Stimulated activated CD4-positive, alpha-beta T cell treated with anti-CD3 and anti-CD28 coated beads, Interleukin-1b, Interleukin-23, amount 100 ng/mL, for 48 hours (primary cell): ENCODE measurements around the gene ALK.

Source experiments
- DNase-seq: peaks from one replicate; pipeline ENCODE4 v3.0.0-alpha.2; 2020

ALK gene

GRCh38 chr2:29433920-29434319 lies 487.5 kb downstream of the ALK start:
- DNase-seq, result no peak

- no peak for DNase-seq
Measured at GRCh38 chr2:29433128-29433527, 488.3 kb downstream of the ALK start.

DNA sequence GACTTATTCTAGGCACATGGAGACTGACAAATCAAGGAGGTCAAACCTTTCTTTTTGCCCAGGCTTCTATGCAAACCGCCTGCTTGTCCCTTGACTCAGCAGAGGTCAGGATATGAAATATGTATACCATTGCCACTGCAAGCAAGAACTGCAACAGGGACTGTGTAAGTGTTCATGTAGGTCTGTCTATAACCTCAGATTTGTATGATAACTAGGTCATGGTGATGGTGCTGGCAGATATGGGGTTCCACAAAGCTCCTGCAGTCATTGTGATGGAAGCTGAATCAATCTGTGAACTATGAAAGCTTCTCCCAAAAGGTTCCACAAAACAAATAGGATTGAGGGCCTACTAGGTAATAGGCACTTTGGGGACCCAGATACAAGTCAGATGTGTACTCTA lies 489.9 kb downstream of the ALK start:
- no peak for DNase-seq

DNA sequence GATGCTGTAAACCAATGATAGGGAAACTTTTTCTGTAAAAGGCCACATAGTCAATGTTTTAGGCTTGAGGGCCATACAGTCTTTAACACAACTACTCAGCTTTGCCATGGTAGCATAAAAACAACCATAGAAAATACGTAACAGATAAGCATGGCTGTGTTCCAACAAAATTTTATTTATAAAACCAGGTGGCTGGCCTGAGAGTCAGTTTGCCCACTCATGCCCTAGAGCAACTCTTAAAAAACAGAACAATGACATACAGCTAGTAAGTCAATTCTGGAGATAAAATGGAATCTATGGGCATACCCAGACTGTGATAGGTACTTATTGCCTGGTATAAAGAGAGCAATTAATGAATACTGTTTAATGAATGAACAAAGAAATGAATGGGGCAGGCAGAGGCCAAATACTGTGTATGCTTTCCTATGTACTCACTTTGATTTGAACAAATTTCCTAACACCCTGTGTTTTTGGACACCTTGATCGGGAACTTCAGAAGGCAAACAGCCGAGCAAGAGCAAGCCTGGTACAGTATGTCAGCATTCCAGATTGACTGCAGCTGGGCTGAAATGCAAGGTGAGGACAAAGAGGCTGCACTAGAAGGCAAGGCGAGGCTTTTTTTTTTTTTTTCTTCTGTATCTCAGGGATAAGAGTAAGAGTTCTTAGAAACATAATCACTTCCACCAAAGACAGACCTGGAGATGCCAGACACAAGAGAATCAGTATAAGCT lies 490.8 kb downstream of the ALK start:
- no peak for DNase-seq

- DNase-seq, result no peak
Measured at GRCh38 chr2:29426354-29426753, 495.0 kb downstream of the ALK start.

DNA sequence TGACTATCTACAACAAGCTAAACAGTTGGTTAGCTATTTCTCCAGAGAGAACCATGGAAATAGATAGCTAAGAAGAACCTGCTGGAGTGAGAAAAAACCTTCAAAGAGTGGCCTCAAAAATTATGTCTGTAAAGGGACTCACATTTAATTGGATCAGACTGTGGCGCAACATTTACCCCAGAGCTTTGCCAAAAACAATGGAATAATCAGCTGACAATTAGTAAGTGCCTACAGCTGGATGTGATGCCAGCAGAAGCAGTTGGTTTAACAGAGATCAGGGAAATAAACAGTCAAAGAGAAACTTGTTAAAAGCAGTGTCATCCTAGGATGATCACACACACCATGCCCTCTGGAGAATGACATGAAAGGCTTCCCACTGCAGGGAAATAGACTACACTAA lies 495.5 kb downstream of the ALK start:
- DNase-seq, result no peak

GRCh38 chr2:29423061-29423666 lies 498.2 kb downstream of the ALK start:
- no peak for DNase-seq

- no peak for DNase-seq
Measured at GRCh38 chr2:29420999-29421782, 500.2 kb downstream of the ALK start.

- DNase-seq, result no peak
Measured at GRCh38 chr2:29420464-29420863, 500.9 kb downstream of the ALK start.

GRCh38 chr2:29417630-29418029 lies 503.8 kb downstream of the ALK start:
- no peak for DNase-seq

GRCh38 chr2:29412197-29412925 lies 509.0 kb downstream of the ALK start:
- DNase-seq, result no peak

DNA sequence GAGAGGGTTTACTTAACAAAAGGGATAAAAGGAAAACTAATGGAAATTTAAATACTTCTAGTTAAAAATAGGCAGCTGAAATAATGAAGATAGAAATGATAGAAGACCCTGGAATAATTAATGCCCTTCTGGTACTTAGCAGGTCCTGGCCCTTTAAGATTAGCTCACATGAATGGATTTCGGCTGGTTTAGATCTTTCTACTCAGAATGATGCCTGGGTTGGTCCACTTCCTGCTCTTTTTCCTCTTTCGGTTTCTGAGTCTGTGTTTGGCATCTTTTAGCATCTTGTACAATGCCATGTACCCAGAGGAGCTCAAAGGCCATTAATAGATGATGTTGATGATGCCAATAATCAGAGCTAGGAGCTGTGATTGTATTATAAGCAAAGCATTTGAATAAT lies 515.7 kb downstream of the ALK start:
- DNase-seq, result no peak

DNA sequence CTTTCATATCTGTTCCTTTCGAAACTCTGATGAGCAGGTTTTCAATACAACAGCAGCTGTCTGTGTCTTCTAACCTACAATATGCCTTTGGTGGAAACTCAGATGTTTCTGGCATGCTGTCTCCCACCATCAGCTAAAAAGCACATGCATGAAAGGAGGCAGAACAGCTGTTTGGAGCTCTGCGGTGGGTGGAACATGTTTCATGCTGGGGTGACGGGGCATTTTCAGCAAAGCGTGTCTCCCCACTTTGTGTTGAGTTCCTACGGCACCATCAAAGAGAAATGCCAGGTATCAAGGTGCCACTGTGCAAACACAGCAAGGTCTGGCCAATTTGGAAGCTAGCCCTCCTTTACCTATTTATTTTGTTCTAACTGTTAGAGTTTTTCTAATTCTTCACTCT lies 516.1 kb downstream of the ALK start:
- DNase-seq, result no peak

DNA sequence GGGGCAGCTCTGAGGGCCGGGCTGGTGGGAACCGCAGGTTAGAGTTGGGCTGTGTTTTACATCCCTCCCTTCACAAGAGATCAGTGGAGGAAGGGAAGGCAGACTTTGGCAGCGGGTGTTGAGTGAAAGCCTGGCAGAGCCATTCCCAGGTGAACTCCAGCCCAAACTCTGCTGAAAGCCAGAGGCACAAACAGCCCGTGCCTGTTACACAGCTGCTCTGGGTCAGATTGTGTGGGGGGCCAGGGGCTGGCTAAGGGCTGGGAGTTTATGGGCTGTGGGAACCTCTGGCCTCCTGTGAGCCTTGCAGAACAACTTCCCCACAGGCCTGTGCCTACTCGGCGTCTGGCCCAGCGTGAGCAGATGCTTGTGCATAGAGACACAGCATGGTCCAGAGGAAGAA lies 519.4 kb downstream of the ALK start:
- no peak for DNase-seq

GRCh38 chr2:29400930-29401653 lies 520.3 kb downstream of the ALK start:
- DNase-seq, result no peak

DNA sequence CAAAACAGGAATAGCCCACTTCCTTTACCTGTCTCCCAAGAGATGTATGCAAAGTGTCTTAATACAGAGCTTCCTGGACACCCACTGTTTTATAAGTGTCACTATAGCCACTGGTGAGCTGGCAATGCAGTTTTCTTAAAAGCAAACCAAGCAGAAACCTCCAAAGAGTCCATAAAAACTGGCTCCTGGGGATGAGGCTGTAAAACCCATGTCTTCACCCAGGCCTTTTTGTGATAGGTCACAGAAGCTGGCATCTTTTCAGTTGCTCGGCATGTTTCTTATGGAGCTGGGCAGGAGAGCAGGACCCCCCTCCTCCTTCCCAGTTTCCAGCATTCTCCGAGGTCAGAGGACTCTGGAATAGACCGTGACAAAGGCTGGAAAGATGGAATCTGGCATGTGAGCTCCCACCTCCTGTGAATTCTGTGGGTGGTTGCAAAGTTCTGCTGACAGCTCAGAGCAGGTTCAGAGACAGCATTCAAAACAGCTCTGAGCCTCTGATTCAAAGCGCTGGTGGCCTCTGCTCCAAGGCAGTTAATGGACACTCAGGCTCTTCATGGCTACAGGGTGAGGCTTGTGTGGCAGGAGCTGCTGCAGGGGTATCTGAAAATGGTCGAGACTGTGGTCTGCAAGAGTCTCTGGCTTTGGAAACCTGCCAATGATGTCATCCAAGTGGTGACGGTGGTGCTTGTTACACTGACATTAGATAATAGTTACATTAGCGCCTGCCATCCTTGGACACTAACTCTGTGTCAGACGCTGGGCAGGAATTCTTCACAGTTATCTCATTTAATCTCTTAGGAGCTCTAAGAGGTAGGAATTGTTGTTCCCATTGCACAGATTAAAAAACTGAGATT lies 522.8 kb downstream of the ALK start:
- no peak for DNase-seq

DNA sequence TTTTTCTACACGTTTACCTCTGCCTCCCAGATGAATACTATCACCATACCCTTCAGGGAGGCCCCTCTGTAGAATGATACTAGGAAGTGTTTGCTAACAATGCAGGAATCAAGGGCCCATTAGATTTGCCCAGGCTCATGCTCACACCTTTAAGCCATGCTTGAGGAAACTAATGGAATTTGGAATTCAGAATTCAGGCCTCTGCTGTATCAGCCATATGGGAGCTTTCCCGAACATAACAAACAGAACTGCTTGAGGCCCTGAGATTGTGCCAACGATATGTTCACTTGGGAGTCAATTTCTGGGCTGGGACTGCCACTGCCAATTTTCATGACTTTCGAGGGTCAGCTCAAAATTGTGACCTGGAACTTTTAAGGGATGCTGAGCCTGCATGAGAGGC lies 523.7 kb downstream of the ALK start:
- no peak for DNase-seq

DNA sequence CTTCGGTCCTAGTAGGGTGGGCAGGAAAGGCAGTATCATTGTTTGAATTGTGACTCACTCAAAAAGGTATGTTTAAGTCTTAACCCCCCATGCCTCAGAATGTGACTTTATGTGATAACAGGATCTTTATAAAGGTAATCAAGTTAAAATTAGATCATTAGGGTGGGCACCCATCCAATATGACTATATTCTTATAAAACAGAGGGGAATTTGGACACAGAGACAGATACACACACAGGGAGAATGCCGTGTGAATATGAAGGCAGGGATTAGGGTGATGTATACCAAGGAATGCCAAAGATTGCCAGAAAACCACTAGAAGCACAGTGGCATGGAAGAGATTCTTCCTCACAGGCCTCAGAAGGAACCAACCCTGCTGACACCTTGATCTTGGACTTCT lies 524.3 kb downstream of the ALK start:
- DNase-seq, result no peak

DNA sequence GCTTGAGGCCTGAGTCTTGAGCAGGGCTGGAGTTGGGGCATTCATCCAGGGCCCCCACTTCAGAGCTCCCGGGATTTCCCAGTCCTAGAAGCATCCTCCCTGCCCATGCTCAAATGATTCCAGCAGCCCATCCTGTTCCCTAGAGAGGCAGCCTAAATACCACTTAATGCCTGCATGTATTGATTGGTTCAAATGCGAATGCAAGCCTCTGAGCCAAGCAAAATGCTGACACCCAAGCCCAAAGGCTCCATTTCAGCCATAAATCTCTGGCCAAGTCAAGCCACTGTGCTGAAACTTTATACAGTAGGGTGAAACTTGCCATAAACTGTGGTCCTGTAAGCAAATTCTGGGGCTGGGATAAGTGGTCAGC lies 526.4 kb downstream of the ALK start:
- no peak for DNase-seq

DNA sequence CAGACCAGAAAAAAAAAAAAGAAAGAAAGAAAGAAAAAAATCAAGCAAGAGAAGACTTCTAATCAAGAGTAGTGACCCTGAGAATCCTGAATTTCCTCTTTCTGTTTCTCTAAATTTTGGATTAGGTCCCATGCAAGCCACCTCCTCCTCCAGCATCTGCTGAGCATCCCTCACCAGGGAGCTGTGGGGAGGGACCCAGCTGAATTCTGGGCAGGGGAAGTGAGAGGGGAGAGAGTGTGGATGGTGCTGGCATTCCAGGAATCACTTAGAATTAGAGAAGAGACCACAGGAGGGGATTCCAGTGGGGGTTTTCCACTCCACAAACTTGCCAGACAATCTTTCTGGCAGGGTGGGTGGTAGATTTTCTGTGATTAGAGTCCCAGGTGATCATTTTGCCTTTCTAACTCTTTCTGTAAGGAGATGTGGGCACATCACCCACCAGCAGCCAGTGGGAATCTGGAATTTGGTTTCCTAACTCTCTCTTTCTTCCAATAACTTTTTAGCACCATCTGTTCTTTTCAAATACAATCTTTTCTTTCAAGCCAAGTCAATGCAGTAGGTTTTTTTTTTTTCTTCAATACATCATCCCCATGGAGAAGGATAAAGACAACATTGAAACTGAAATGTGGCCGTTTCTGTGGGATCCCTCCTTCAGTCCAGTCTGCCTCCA lies 526.9 kb downstream of the ALK start:
- no peak for DNase-seq

DNA sequence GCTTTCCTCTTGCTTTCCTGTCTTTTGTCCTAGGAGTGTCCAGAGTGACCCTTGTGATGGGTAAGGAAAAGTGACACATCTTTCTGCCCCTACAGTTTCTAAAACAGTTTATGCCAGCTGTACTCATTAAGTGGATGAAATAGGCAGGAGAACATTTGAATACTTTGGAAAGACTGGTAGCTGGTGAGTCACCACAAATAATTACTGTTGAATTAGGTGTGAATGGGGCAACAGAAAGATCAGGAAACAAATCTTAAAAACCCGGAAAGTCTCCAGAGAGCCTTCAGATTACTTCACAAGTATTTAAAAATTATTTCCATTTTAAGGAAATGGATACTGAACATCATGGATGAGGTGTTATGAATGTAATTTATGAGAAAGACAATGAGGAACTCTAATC lies 527.7 kb downstream of the ALK start:
- no peak for DNase-seq
